GM19193 (cell line): ENCODE data around the gene RASEF.

ENCODE experiments used
- POLR2A ChIP-seq: IDR thresholded peaks from 4 replicates; pipeline ENCODE4 v1.6.1; 2011; ENCODE audit not compliant: insufficient read depth, insufficient read length; ENCODE audit errors: extremely low read depth

The RASEF gene

GRCh38 chr9:83027153-83027891 lies 35.6 kb downstream of the RASEF start:
- TF ChIP-seq POLR2A = no peak

- TF ChIP-seq POLR2A = no peak
Observed at GRCh38 chr9:83024506-83025125, 38.3 kb downstream of the RASEF start.

- no peak for TF ChIP-seq POLR2A
Observed at GRCh38 chr9:83023151-83023550, 39.8 kb downstream of the RASEF start.

- no peak for TF ChIP-seq POLR2A
Observed at GRCh38 chr9:83020864-83021263, 42.1 kb downstream of the RASEF start.

GRCh38 chr9:83020327-83020726 lies 42.6 kb downstream of the RASEF start:
- TF ChIP-seq POLR2A = no peak

- TF ChIP-seq POLR2A = no peak
Observed at GRCh38 chr9:83019246-83019645, 43.7 kb downstream of the RASEF start.

- no peak for TF ChIP-seq POLR2A
Observed at GRCh38 chr9:83015897-83016296, 47.0 kb downstream of the RASEF start.

GRCh38 chr9:83013867-83014605 lies 48.9 kb downstream of the RASEF start:
- TF ChIP-seq POLR2A = no peak

- no peak for TF ChIP-seq POLR2A
Observed at GRCh38 chr9:83012922-83013838, 49.8 kb downstream of the RASEF start.

GRCh38 chr9:83012168-83012921 lies 50.6 kb downstream of the RASEF start:
- TF ChIP-seq POLR2A = no peak

GRCh38 chr9:83011611-83012010 lies 51.3 kb downstream of the RASEF start:
- no peak for TF ChIP-seq POLR2A

- TF ChIP-seq POLR2A = no peak
Observed at GRCh38 chr9:83007521-83008300, 55.2 kb downstream of the RASEF start.

- TF ChIP-seq POLR2A = no peak
Observed at GRCh38 chr9:83006378-83006777, 56.6 kb downstream of the RASEF start.

- TF ChIP-seq POLR2A = no peak
Observed at GRCh38 chr9:83005963-83006362, 57.0 kb downstream of the RASEF start.

GRCh38 chr9:83005361-83005760 lies 57.6 kb downstream of the RASEF start:
- no peak for TF ChIP-seq POLR2A
